Stimulated activated naive B cell treated with anti-CD40 and anti-IgM and Interleukin-4, amounts not matched to agents 10 μg/mL and 1 μg/mL and 100 μg/mL, for 72 hours (primary cell): Measurements from ENCODE around the gene GGT6.

Source experiments
- ATAC-seq, 2 donors: fragments of 150-1000 bp; cut with Tn5 transposase; replicated peaks; 2 replicates each; pipeline ENCODE4 v1.10.0; 2021; ENCODE audit warnings: moderate library complexity in 1 of 2
- DNase-seq: peaks from one replicate; pipeline ENCODE4 v3.0.0; 2021
- H3K27ac Mint-ChIP-seq: one replicate; pipeline ENCODE4 v1.8.0; 2022; ENCODE audit warnings: mild to moderate bottlenecking, mixed read lengths
- H3K27me3 Mint-ChIP-seq, 2 donors: one replicate each; pipeline ENCODE4 v1.8.0; 2022; ENCODE audit warnings: mixed read lengths in 2 of 2
- H3K36me3 Mint-ChIP-seq, 2 donors: one replicate each; pipeline ENCODE4 v1.8.0; 2022; ENCODE audit warnings: mixed read lengths in 2 of 2, mild to moderate bottlenecking in 1 of 2
- H3K4me1 Mint-ChIP-seq, 2 donors: one replicate each; pipeline ENCODE4 v1.8.0; 2022; ENCODE audit warnings: mixed read lengths in 2 of 2, mild to moderate bottlenecking in 1 of 2
- H3K4me3 Mint-ChIP-seq, 2 donors: one replicate each; pipeline ENCODE4 v1.8.0; 2022; ENCODE audit warnings: mild to moderate bottlenecking in 2 of 2, mixed read lengths in 2 of 2, moderate library complexity in 1 of 2
- H3K9me3 Mint-ChIP-seq, 2 donors: one replicate each; pipeline ENCODE4 v1.8.0; 2022; ENCODE audit warnings: mixed read lengths in 2 of 2, mild to moderate bottlenecking in 1 of 2

The GGT6 gene

DNA sequence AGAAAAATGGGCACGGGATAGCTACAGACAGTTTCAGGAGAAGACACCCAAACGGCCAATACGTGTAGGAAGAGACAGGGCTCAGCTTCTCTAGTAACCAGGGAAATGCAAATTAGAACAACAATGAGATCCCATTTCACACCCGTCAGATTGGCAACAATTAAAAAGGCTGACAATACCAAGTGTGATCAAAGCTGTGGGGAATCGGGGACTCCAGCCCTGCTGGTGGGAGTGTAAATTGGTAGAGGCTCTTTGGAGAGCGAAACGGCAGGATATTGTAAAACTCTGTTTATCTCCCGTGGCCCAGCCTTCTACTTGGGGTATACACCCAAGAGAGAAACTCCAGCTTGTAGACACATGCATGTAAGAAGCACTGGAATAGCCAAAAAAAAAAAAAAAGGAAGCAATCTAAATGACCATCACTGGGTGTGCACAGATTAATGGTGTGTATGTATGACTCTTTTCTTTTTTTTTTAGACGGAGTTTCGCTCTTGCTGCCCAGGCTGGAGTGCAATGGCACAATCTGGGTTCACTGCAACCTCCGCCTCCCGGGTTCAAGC is 32.7 kb downstream of the GGT6 start:
- H3K27ac Mint-ChIP-seq, result no peak overlapping the region
- ATAC-seq (no peak), DNase-seq (no peak)
- H3K4me1 Mint-ChIP-seq, result no peaks in the 10 kb centered on the region
- peaks cover 22% of the 10 kb centered on the region in 2 donors for H3K27me3 Mint-ChIP-seq
- no peaks in the 10 kb centered on the region for H3K9me3 Mint-ChIP-seq
- no peak overlapping the region for H3K4me3 Mint-ChIP-seq
- H3K36me3 Mint-ChIP-seq, result no peaks in the 10 kb centered on the region

- Mint-ChIP-seq H3K4me3 (no peak overlapping the region), H3K4me1 (no peaks in the 10 kb centered on the region), H3K27me3 (peaks cover 18 to 21% of the 10 kb centered on the region in 2 donors), H3K9me3 (no peaks in the 10 kb centered on the region), H3K36me3 (no peaks in the 10 kb centered on the region), H3K27ac (no peak overlapping the region)
- DNase-seq (no peak), ATAC-seq (no peak)
These were observed 33.2 kb downstream of the GGT6 start for GRCh38 chr17:4527134-4527533.

DNA sequence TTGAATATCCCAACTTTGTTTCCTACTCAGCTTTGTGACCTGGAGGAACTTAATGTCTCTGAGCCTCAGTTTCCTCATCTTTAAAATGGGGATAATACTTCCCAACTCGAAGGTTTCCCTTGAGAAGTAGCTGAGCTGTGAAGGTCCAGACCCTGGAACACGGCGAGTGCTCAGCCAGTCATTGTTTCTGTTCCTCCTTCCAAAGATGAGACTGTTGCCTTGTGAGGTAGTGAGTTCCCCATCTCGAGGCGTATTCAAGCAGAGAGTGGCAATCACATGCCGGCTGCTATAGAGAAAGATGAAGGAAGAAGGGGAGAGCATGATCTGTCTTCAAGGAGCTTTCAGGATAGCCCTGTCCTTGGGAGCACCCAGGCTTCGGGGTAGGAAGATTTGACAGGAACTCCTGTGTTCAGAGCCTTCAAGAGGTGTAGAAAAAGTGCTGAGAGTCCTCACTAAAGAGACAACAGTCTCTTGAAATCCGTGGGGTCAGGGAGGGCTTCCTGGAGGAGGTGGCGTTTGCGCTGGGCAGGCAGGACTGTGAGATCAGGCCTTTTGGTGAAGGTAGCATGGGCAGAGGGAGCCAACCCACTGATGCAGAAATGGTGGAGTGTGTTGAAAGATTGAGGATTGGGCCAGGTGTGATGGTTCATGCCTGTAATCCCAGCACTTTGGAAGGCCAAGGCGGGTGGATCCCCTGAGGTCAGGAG is 34.5 kb downstream of the GGT6 start:
- DNase-seq, result no peak
- H3K27me3 Mint-ChIP-seq, result peaks cover 14 to 17% of the 10 kb centered on the region in 2 donors
- no peaks in the 10 kb centered on the region for H3K4me1 Mint-ChIP-seq
- no peak for ATAC-seq
- no peak overlapping the region for H3K27ac Mint-ChIP-seq
- no peaks in the 10 kb centered on the region for H3K36me3 Mint-ChIP-seq
- H3K4me3 Mint-ChIP-seq, result no peak overlapping the region
- no peaks in the 10 kb centered on the region for H3K9me3 Mint-ChIP-seq

- DNase-seq (no peak), ATAC-seq (no peak)
- H3K4me3 Mint-ChIP-seq, result no peak overlapping the region
- H3K27ac Mint-ChIP-seq, result no peak overlapping the region
- H3K36me3 Mint-ChIP-seq, result no peaks in the 10 kb centered on the region
- H3K9me3 Mint-ChIP-seq, result no peaks in the 10 kb centered on the region
- H3K4me1 Mint-ChIP-seq, result no peaks in the 10 kb centered on the region
- H3K27me3 Mint-ChIP-seq, result peaks cover 7 to 14% of the 10 kb centered on the region in 2 donors
These were observed 36.4 kb downstream of the GGT6 start for GRCh38 chr17:4523946-4524345.

- H3K4me1 Mint-ChIP-seq, result no peaks in the 10 kb centered on the region
- peaks cover 7 to 13% of the 10 kb centered on the region in 2 donors for H3K27me3 Mint-ChIP-seq
- H3K9me3 Mint-ChIP-seq, result no peaks in the 10 kb centered on the region
- H3K4me3 Mint-ChIP-seq, result no peak overlapping the region
- H3K27ac Mint-ChIP-seq, result no peak overlapping the region
- ATAC-seq (no peak), DNase-seq (no peak)
- H3K36me3 Mint-ChIP-seq, result no peaks in the 10 kb centered on the region
These were observed 37.7 kb downstream of the GGT6 start for GRCh38 chr17:4522661-4523060.

DNA sequence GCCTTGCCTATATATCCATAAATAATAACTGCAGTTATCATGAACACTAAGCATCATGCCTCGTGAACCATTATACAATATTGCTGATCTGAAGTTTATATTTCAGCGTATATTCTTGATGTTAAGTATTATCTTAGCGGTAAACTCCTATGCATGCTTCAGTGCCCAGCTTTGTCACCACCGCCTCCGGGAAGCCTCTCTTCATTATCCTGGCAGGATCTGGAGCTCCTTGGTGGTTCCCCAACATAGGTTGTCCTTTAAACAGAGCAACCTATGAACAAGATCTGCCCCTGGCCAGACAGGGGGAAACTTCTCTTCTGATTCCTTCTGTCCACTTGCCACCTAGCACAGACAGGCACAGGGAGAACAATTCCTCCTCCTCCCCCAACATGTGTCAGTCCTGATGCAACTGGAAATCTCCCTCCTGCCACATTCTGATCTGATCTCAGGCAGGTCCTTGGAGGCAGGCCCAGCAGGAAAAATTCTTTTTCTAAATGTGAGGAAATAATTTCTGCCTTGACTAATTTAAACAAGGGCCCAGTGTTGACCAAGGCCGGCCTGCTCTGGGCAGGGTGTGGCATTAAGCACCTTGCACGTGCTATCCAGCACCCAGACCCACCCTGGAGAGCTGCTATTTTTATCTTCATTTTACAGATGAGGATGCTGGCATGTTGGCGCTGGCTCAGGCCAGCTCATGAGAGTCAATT is 39.3 kb downstream of the GGT6 start:
- Mint-ChIP-seq H3K9me3 (no peaks in the 10 kb centered on the region), H3K4me3 (no peak overlapping the region), H3K27ac (no peak overlapping the region), H3K4me1 (no peaks in the 10 kb centered on the region), H3K27me3 (peaks cover 3 to 6% of the 10 kb centered on the region in 2 donors), H3K36me3 (no peaks in the 10 kb centered on the region)
- DNase-seq (no peak), ATAC-seq (no peak)

GRCh38 chr17:4520060-4520893 is 40.1 kb downstream of the GGT6 start:
- Mint-ChIP-seq H3K4me3 (no peak overlapping the region), H3K9me3 (no peaks in the 10 kb centered on the region), H3K27ac (no peak overlapping the region), H3K36me3 (no peaks in the 10 kb centered on the region), H3K27me3 (peaks cover 0 to 6% of the 10 kb centered on the region in 2 donors), H3K4me1 (no peaks in the 10 kb centered on the region)
- DNase-seq, result no peak
- no peak for ATAC-seq

DNA sequence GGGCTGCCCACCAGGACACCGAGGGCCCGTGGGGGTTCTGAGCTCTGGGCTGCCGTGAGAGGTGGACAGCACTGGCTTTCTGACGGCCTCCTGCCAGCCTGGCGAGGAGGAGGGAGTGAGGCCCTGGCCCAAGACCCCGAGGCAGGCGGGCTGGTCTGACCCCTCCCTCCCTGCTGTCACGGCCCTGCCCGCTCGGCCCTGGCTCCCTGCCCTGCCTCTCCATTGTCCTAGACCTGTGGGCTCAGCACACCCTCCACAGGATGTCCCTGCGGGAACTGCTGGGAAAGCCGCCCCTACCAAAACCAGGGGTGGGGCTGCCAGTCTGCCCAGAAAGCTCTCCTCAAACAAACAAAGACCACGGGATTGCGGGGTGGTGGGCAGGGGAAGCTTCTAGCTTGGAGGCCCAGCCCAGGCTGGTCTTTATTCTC is 41.0 kb downstream of the GGT6 start:
- H3K4me3 Mint-ChIP-seq, result no peak overlapping the region
- no peaks in the 10 kb centered on the region for H3K9me3 Mint-ChIP-seq
- DNase-seq, result no peak
- no peak overlapping the region for H3K27ac Mint-ChIP-seq
- no peak for ATAC-seq
- H3K36me3 Mint-ChIP-seq, result no peaks in the 10 kb centered on the region
- peaks cover 0 to 6% of the 10 kb centered on the region in 2 donors for H3K27me3 Mint-ChIP-seq
- no peaks in the 10 kb centered on the region for H3K4me1 Mint-ChIP-seq

DNA sequence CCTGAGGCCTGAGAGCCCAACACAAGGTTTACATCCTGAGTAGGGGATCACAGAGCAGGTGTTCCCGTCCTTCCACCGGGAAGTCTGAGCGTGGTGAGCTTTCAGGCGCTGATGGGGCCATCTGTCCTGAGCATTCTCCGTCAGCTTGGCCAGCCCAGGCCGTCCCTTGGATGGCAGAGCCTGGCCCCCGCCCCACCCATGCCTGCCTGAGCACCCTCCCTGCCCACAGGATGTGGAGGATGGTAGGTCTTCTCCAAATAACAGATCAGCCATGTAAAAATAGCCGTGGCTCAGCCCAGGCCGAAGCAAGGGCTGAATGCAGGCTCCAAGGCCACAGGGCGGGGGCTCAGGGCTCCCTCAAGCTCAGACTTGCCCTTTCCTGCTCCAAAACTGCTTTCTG is 41.5 kb downstream of the GGT6 start:
- Mint-ChIP-seq H3K4me3 (no peak overlapping the region), H3K27ac (peak overlapping the region; percentile 56), H3K9me3 (no peaks in the 10 kb centered on the region), H3K27me3 (peaks cover 0 to 6% of the 10 kb centered on the region in 2 donors), H3K36me3 (no peaks in the 10 kb centered on the region), H3K4me1 (no peaks in the 10 kb centered on the region)
- no peak for DNase-seq
- ATAC-seq, result no peak

DNA sequence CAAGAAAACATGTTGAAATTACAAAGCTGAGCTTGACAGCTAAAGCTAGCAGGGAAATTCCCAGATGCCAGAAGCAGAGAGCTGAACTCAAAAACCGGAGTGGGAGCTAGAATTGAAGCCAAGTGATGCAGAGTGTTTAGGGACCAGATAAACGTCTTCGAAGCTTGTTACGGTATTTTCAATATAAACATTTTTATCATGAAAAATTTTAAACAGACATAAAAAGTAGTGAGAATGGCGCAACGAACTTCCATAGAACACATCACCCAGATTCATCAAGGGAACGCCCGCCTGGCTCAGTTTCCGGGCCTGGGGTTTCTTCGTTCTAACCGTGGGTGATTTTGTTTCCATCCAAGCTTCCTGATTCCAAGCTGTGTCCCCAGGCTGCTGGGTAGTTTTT is 43.6 kb downstream of the GGT6 start:
- H3K36me3 Mint-ChIP-seq, result no peaks in the 10 kb centered on the region

GRCh38 chr17:4515501-4515900 is 44.9 kb downstream of the GGT6 start:
- H3K36me3 Mint-ChIP-seq, result no peaks in the 10 kb centered on the region
- H3K27ac Mint-ChIP-seq, result no peak overlapping the region
- DNase-seq (no peak), ATAC-seq (no peak)
- peaks cover 0 to 9% of the 10 kb centered on the region in 2 donors for H3K4me1 Mint-ChIP-seq
- H3K4me3 Mint-ChIP-seq, result no peak overlapping the region
- H3K27me3 Mint-ChIP-seq, result peaks cover 3 to 11% of the 10 kb centered on the region in 2 donors
- H3K9me3 Mint-ChIP-seq, result no peaks in the 10 kb centered on the region

More for the DNA sequence above, 43.6 kb downstream of the GGT6 start:
- no peaks in the 10 kb centered on the region for H3K4me1 Mint-ChIP-seq
- H3K27me3 Mint-ChIP-seq, result peaks cover 0 to 9% of the 10 kb centered on the region in 2 donors
- H3K9me3 Mint-ChIP-seq, result no peaks in the 10 kb centered on the region
- DNase-seq (no peak), ATAC-seq (no peak)
- no peak overlapping the region for H3K4me3 Mint-ChIP-seq
- H3K27ac Mint-ChIP-seq, result no peak overlapping the region

DNA sequence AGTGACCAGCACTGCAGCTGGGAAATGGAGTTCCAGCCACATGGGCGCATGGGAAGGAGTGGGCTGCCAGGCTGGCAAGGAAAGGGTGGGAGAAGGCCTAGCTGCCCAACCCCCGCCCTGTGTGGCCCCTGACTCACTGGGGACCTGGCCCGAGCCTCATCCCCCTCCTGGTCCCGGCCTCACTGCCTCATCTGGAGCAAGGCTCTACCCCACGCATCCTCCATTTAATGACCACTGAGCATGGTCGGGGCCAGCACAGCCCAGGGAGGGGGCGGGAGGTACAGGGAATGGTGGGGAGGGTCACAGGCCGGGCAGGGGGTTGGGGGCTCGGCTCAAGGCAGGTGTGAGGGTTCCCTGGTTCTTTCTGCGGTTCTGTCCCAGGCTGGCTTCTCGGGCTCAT is 45.6 kb downstream of the GGT6 start:
- Mint-ChIP-seq H3K36me3 (no peaks in the 10 kb centered on the region), H3K9me3 (no peaks in the 10 kb centered on the region), H3K4me3 (no peak overlapping the region), H3K27ac (no peak overlapping the region), H3K4me1 (peaks cover under 1 to 11% of the 10 kb centered on the region in 2 donors), H3K27me3 (peaks cover 10 to 16% of the 10 kb centered on the region in 2 donors)
- DNase-seq, result no peak
- no peak for ATAC-seq

DNA sequence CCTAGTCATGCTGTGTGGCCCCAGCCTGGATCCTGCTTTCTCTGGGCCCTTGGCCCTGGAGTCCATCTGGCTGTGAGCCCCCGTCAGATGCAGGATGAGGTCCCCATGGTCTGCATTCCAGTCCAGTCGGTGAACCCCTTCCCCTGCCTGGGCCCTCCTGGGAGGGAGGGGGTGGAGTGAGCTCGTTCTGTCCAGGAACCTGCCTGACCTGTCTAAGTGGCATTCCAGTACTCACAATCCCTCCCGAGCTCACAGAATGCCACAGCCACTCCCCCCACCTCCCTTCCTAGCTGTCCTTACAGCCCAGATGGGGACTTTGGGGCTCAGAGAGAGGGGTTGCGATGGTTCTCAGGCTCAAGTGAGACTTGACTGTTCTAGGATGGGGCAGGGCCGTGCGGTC is 46.2 kb downstream of the GGT6 start:
- H3K27ac Mint-ChIP-seq, result no peak overlapping the region
- H3K27me3 Mint-ChIP-seq, result peaks cover 16 to 22% of the 10 kb centered on the region in 2 donors
- ATAC-seq (no peak), DNase-seq (no peak)
- no peak overlapping the region for H3K4me3 Mint-ChIP-seq
- no peaks in the 10 kb centered on the region for H3K9me3 Mint-ChIP-seq
- H3K4me1 Mint-ChIP-seq, result peaks cover 6 to 17% of the 10 kb centered on the region in 2 donors
- no peaks in the 10 kb centered on the region for H3K36me3 Mint-ChIP-seq
